Smooth muscle cell (in vitro differentiated cells): ENCODE measurements around the gene HELZ2. TPM values are rescaled to one million over a fixed set of nuclear protein-coding genes. Genes with fewer than 3 reads are reported as not detected.

ENCODE experiments used
- DNase-seq: peaks from one replicate; lab custom pipeline; 2025; ENCODE audit not compliant: unreplicated experiment; lab: John Stamatoyannopoulos, UW
- H2AFZ ChIP-seq: fragments of 200-600 bp; sonication (generic); 2 replicates; pipeline ENCODE4 v1.6.0; 2016; ENCODE audit warnings: antibody characterized with exemption, low read depth, mild to moderate bottlenecking
- H3F3A ChIP-seq: fragments of 200-600 bp; sonication (generic); 2 replicates; pipeline ENCODE4 v1.6.0; 2017; ENCODE audit warnings: antibody characterized with exemption, low read depth
- H3K27ac ChIP-seq: fragments of 200-600 bp; sonication (generic); 2 replicates; pipeline ENCODE4 v1.5.1; 2016; ENCODE audit warnings: low read depth, mild to moderate bottlenecking
- H3K27me3 ChIP-seq: fragments of 200-600 bp; sonication (generic); 2 replicates; pipeline ENCODE4 v1.6.1; 2016; ENCODE audit warnings: low read depth, mild to moderate bottlenecking
- H3K36me3 ChIP-seq: fragments of 200-600 bp; sonication (generic); 2 replicates; pipeline ENCODE4 v1.5.1; 2016; ENCODE audit warnings: low read depth
- H3K4me1 ChIP-seq: fragments of 200-600 bp; sonication (generic); 2 replicates; pipeline ENCODE4 v1.5.1; 2016; ENCODE audit warnings: low read depth
- H3K4me2 ChIP-seq: fragments of 200-600 bp; sonication (generic); 2 replicates; pipeline ENCODE4 v1.6.0; 2016; ENCODE audit warnings: mild to moderate bottlenecking
- H3K4me3 ChIP-seq: fragments of 200-600 bp; sonication (generic); 2 replicates; pipeline ENCODE4 v1.5.1; 2016; ENCODE audit warnings: mild to moderate bottlenecking
- H3K79me2 ChIP-seq: fragments of 200-600 bp; sonication (generic); 2 replicates; pipeline ENCODE4 v1.6.0; 2016; ENCODE audit warnings: low read depth, mild to moderate bottlenecking
- H3K9ac ChIP-seq: fragments of 200-600 bp; sonication (generic); 2 replicates; pipeline ENCODE4 v1.6.0; 2016; ENCODE audit warnings: low read depth
- H3K9me3 ChIP-seq: fragments of 200-600 bp; sonication (generic); replicated peaks from 2 replicates; pipeline ENCODE4 v1.5.1; 2016; ENCODE audit warnings: low read depth
- H4K20me1 ChIP-seq: fragments of 200-600 bp; sonication (generic); 2 replicates; pipeline ENCODE4 v1.6.0; 2016; ENCODE audit warnings: low read depth
- WGBS: methylation state at CpG from one replicate; pipeline ENCODE4 v1.1.7; 2016; ENCODE audit warnings: low lambda C conversion rate; 5-methylcytosine and 5-hydroxymethylcytosine counted together
- polyA plus RNA-seq: library from polyadenylated mRNA; unstranded; fragments of >200 nt; fragmentation: Nextera tagmentation; extraction: Ambion mirVana; gene quantifications from 2 replicates; pipeline ENCODE4 v1.2.1, GENCODE V29; 2016
- total RNA-seq: library from RNA; depleted of rRNA; stranded (reverse); fragments of >200 nt; gene quantifications from 2 replicates; pipeline ENCODE4 v1.2.3, GENCODE V29; 2014
- TF ChIP-seq, protein P1 (sequence below): fragments of 200-600 bp; sonication (generic); IDR thresholded peaks from 2 replicates; pipeline ENCODE4 v1.5.1; 2017; ENCODE audit warnings: borderline replicate concordance, mild to moderate bottlenecking, antibody characterized with exemption; ENCODE audit not compliant: insufficient read depth, poor library complexity, severe bottlenecking

Gene HELZ2
- total and polyA plus RNA-seq, 2 experiments from 2014 or later, result 3.0 to 13.8 TPM

DNA sequence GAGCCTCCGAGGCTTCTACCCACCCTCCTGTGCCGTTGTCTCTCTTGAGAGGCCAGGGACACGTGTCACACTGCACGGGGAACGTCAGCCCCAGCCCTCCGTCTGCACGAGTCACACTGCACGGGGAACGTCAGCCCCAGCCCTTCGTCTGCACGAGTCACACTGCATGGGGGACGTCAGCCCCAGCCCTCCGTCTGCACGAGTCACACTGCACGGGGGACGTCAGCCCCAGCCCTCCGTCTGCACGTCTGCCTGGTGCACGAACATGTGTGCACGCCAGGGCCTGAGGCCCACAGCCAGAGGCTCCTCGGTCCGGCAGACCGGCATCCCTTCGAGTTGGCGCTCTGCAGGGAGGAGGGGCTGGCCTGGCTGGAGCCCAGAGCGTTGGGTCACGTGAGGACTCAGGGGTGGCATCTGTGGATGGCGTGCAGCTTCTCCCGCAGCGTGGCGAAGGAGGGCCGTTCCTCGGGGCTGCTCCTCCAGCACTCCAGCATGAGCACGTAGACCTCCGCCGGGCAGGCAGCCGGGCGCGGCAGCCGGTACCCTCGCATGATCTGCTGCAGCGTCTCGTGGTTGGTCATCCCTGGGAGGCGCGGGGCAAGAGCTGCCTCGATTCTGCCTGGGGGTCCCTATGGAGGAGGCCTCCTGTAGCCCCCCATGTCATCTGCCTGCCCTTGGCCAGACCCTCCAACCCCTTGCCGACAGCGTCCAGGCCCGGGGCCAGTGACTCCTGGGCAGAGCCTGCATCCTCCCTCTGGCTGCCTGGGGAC is 33.4 kb downstream of the HELZ2 start:
- no peaks in the 10 kb centered on the region for H3K36me3 ChIP-seq
- peaks cover 3% of the 10 kb centered on the region for H3K4me1 ChIP-seq
- H3K4me3 ChIP-seq, result no peak overlapping the region
- TF ChIP-seq, protein P1, sequence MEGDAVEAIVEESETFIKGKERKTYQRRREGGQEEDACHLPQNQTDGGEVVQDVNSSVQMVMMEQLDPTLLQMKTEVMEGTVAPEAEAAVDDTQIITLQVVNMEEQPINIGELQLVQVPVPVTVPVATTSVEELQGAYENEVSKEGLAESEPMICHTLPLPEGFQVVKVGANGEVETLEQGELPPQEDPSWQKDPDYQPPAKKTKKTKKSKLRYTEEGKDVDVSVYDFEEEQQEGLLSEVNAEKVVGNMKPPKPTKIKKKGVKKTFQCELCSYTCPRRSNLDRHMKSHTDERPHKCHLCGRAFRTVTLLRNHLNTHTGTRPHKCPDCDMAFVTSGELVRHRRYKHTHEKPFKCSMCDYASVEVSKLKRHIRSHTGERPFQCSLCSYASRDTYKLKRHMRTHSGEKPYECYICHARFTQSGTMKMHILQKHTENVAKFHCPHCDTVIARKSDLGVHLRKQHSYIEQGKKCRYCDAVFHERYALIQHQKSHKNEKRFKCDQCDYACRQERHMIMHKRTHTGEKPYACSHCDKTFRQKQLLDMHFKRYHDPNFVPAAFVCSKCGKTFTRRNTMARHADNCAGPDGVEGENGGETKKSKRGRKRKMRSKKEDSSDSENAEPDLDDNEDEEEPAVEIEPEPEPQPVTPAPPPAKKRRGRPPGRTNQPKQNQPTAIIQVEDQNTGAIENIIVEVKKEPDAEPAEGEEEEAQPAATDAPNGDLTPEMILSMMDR, result no peak
- H3F3A ChIP-seq, result no peaks in the 10 kb centered on the region
- no peaks in the 10 kb centered on the region for H3K79me2 ChIP-seq
- H3K27me3 ChIP-seq, result no peaks in the 10 kb centered on the region
- DNase-seq, result no peak
- H3K27ac ChIP-seq, result no peak overlapping the region
- no peak overlapping the region for H3K9ac ChIP-seq
- H4K20me1 ChIP-seq, result no peaks in the 10 kb centered on the region
- H3K4me2 ChIP-seq, result no peak overlapping the region
- 63% methylated on average over 49 of the region's 49 CpGs for WGBS
- H3K9me3 ChIP-seq, result no peaks in the 10 kb centered on the region
- no peak overlapping the region for H2AFZ ChIP-seq

DNA sequence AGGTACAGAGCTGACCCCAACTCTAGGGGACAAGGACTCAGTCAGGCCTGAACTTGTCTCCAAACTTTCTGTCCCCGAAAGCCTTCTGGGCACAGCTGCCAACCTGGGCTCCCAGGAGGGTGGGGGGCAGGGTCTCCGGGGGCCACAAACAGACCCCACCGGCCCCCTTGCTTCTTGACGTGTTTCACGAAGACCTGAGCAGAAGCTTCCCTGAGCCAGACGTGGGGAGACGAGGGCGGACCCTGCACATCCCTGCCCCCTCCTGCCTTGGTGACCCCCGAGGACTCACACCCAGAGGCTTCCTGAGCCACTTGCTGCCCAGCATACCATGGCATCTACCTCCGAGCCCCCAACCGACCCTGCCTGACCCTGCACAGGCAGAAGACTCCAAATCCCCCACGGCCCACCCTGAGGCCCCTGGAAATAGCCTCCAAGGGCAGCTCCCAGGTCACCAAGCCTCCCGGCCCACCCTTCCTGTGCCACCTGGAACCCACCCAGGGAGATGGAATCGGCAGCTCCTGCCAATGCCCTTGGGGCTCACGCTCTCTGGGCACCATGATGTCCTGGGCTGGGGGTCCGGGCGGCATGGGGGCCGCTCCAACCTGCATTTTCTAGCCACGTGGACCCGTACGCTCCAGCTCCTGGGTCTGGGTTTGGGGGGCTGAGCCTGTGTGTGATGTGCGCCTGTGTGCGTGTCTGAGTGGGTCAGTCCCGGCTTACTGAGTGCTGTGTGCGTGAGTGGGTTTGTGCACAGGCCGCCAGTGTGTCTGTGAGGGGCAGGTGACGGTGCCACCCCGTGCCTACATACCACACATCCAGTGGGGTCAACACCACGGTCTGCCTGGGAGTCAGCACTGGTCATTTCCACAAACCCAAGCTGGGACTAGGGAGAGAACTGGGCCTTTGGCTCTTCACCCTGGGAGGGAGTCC is 34.3 kb downstream of the HELZ2 start:
- no peaks in the 10 kb centered on the region for H3K27me3 ChIP-seq
- no peaks in the 10 kb centered on the region for H3K36me3 ChIP-seq
- no peak for DNase-seq
- TF ChIP-seq, protein P1, result no peak
- H3K9me3 ChIP-seq, result no peaks in the 10 kb centered on the region
- no peak overlapping the region for H3K4me2 ChIP-seq
- no peak overlapping the region for H3K27ac ChIP-seq
- H3K4me3 ChIP-seq, result no peak overlapping the region
- no peak overlapping the region for H3K9ac ChIP-seq
- H3K79me2 ChIP-seq, result no peaks in the 10 kb centered on the region
- peaks cover 3% of the 10 kb centered on the region for H3K4me1 ChIP-seq
- no peaks in the 10 kb centered on the region for H3F3A ChIP-seq
- WGBS, result 94% methylated on average over 24 of the region's 29 CpGs
- H4K20me1 ChIP-seq, result no peaks in the 10 kb centered on the region
- H2AFZ ChIP-seq, result no peak overlapping the region

DNA sequence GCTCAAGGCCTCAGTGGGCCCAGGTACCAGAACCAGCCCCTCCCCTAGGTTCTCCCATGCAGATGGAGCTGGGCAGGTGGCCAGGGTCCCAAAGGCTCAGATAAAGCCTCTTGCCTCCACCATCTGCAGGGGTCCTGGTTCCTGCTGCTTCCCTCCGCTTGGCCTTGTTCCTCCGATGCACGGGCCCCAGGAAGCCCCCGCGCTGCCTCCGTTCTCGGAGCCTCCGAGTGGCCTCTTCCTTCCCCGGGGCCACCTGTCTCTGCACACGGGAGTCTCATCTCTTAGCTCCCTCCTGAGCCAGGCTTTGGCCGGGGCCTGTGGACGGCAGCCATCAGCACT is 35.0 kb downstream of the HELZ2 start:
- Histone ChIP-seq H3K27me3 (no peaks in the 10 kb centered on the region), H3K27ac (no peak overlapping the region), H4K20me1 (no peaks in the 10 kb centered on the region), H3K79me2 (no peaks in the 10 kb centered on the region), H3K9me3 (no peaks in the 10 kb centered on the region), H2AFZ (no peak overlapping the region), H3K4me1 (peaks cover 3% of the 10 kb centered on the region), H3K9ac (no peak overlapping the region), H3K4me3 (no peak overlapping the region), H3F3A (no peaks in the 10 kb centered on the region), H3K36me3 (no peaks in the 10 kb centered on the region), H3K4me2 (no peak overlapping the region)
- WGBS, result 95% methylated on average over 12 of the region's 12 CpGs
- no peak for DNase-seq
- TF ChIP-seq, protein P1, result no peak
